Chondrocyte (in vitro differentiated cells): ENCODE results near the gene TFF2. TPM values are rescaled to one million over a fixed set of nuclear protein-coding genes. Genes with fewer than 3 reads are reported as not detected.

Source experiments
- DNase-seq: peaks from one replicate; pipeline ENCODE4 v3.0.0; 2021; ENCODE audit warnings: mixed read lengths, low spot score
- H3K27ac Mint-ChIP-seq: one replicate; pipeline ENCODE4 v1.8.0; 2021; ENCODE audit warnings: mild to moderate bottlenecking, moderate library complexity, mixed read lengths; ENCODE audit not compliant: unreplicated experiment
- H3K27me3 Mint-ChIP-seq: 2 replicates; pipeline ENCODE4 v1.8.0; 2021; ENCODE audit warnings: low read depth, mixed read lengths
- H3K36me3 Mint-ChIP-seq: 2 replicates; pipeline ENCODE4 v1.8.0; 2021; ENCODE audit warnings: low read depth, mixed read lengths
- H3K4me1 Mint-ChIP-seq: 2 replicates; pipeline ENCODE4 v1.8.0; 2021; ENCODE audit warnings: low read depth, mild to moderate bottlenecking, mixed read lengths
- H3K4me3 Mint-ChIP-seq: one replicate; pipeline ENCODE4 v1.8.0; 2021; ENCODE audit warnings: mild to moderate bottlenecking, moderate library complexity, mixed read lengths; ENCODE audit not compliant: unreplicated experiment
- H3K9me3 Mint-ChIP-seq: 2 replicates; pipeline ENCODE4 v1.8.0; 2021; ENCODE audit warnings: low read depth, mixed read lengths
- total RNA-seq: library from RNA; stranded (reverse); gene quantifications from 3 replicates; pipeline ENCODE4 v1.2.1, GENCODE V29; 2021
- TF ChIP-seq, protein P1 (sequence below): fragments of 200-600 bp; sonication (generic); IDR thresholded peaks from 2 replicates; pipeline ENCODE4 v1.5.0; 2021; ENCODE audit warnings: antibody characterized with exemption, mild to moderate bottlenecking, moderate library complexity

Gene TFF2
- total RNA-seq, 1 donor from 2014 or later = not detected

DNA sequence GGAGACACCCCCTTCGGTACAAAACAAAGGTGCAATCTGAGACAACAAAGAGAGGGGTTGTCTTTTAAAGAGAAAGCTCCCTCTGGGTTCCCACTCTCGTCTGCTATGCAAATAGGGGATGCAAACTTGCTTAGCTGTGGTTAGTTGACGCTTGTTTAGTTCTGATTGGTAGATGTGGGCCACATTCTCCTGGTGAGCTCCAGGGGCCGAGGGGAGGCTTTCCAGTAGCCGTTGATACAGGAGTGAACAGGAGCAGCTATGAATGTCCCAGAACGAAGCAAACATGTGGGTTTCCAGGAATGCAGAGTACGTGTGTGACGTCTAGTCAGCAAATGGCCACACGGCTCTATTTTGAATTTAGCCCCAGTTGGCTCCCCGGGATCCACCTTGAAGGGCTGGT is 14.7 kb downstream of the TFF2 start:
- Mint-ChIP-seq H3K36me3 (peaks cover 3% of the 10 kb centered on the region), H3K27ac (no peak overlapping the region), H3K4me3 (no peak overlapping the region), H3K9me3 (peaks cover 12% of the 10 kb centered on the region), H3K27me3 (peaks cover 29% of the 10 kb centered on the region), H3K4me1 (no peaks in the 10 kb centered on the region)
- no peak for DNase-seq
- TF ChIP-seq, protein P1, sequence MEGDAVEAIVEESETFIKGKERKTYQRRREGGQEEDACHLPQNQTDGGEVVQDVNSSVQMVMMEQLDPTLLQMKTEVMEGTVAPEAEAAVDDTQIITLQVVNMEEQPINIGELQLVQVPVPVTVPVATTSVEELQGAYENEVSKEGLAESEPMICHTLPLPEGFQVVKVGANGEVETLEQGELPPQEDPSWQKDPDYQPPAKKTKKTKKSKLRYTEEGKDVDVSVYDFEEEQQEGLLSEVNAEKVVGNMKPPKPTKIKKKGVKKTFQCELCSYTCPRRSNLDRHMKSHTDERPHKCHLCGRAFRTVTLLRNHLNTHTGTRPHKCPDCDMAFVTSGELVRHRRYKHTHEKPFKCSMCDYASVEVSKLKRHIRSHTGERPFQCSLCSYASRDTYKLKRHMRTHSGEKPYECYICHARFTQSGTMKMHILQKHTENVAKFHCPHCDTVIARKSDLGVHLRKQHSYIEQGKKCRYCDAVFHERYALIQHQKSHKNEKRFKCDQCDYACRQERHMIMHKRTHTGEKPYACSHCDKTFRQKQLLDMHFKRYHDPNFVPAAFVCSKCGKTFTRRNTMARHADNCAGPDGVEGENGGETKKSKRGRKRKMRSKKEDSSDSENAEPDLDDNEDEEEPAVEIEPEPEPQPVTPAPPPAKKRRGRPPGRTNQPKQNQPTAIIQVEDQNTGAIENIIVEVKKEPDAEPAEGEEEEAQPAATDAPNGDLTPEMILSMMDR = no peak

DNA sequence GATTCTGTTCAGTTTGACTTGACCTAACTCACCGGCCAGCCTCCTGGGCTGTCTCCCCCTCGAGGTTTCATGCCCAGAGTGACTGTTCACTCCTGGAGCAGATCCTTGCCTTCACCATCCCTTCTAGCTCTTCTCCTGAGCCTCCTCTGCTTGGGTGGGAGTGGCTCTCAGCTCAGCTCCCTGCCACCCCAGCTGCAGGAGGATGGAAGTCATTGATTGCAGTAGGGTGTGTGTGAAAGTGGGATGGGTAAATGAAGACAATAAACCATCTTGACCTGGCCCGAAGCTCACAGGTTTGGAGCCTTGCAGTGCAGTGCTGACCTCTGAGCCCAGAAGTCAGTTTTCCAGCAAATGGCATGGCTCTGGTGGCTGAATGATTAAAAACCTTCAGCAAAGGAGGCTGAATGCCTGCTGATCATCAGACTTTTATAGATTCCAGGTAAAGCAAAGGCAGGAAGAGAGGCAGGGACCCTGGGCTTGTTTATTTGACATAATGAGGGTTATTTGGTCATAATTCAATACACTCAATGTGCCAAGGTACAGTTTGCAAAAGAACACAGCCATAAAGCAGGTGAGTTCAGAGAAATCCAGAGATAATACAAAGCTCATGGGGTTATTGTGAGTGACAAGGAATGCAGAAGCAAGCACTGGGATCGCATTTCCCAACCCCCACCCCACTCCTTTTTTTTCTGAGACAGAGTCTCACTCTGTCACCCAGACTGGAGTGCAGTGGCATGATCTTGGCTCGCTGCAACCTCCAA is 18.1 kb downstream of the TFF2 start:
- H3K9me3 Mint-ChIP-seq = peaks cover 23% of the 10 kb centered on the region
- TF ChIP-seq, protein P1 = no peak
- no peak overlapping the region for H3K27ac Mint-ChIP-seq
- no peaks in the 10 kb centered on the region for H3K4me1 Mint-ChIP-seq
- H3K36me3 Mint-ChIP-seq = peaks cover 6% of the 10 kb centered on the region
- no peak overlapping the region for H3K4me3 Mint-ChIP-seq
- DNase-seq = no peak
- peaks cover 38% of the 10 kb centered on the region for H3K27me3 Mint-ChIP-seq

DNA sequence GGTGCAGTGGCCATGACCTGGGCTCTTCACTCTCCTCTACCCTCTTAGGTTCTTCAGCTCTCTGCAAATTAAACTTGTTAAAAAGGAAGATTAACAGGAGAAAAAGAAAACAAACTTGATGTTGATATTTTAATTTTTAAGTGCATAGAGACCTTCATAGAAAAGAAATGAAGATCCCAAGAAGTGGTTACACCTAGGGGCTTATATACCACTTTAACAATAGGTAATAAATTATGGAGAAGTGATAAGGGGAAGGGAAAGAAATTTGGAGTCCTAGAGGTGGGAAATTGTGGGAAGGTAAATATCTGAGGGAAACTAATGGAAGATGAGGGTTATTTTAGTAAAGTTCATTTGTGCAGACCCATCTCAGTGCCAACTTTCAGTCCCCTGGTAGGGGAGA is 19.1 kb downstream of the TFF2 start:
- Mint-ChIP-seq H3K27ac (no peak overlapping the region), H3K4me3 (no peak overlapping the region), H3K9me3 (peaks cover 23% of the 10 kb centered on the region), H3K36me3 (peaks cover 6% of the 10 kb centered on the region), H3K4me1 (no peaks in the 10 kb centered on the region), H3K27me3 (peaks cover 32% of the 10 kb centered on the region)
- TF ChIP-seq, protein P1 = no peak
- no peak for DNase-seq

DNA sequence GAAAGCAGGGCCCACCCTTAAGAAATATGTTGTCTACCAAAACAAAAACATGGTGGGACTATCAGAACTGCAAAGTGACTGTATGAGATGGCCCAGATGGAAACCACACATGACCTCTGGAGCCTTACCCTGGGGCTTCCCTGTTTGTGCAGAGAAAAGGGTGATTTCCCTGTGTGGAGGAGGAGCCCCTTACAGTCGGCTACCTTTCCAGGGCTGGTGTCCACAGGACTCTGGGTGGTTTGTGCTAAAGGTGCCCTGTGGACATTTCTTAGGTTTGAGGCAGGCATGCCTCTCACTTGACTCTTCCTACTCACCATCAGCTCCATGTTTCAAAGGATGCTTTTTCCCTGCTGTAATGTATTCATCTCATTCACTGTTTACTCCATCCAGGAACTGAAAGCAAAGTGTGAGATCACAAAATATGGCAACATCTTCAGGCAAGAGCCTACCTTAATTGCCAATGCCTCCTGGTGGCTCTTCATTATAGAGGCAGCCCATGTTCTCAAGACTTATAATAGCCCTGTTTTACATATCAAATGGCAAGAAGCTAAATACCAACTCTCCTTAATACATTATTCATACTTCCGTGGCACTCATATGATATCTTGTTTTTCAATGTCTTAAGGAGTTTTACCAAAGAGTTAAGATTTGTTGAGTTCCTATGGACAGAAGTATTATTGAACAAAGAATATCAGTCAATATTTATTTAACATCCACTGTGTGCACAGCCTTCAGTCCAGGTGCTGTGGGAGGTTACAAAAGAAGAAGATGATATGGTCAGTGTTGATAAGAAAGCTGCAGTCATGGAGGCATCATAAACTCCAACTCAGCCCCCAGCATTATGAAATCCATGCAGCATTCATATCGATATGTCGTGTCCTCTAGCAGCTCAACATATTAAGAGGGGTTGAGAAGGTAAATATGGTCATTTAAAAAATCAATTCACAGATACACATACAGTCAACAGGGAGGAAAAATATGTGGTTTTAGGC is 20.1 kb downstream of the TFF2 start:
- no peak for DNase-seq
- TF ChIP-seq, protein P1 = no peak
- Mint-ChIP-seq H3K4me1 (no peaks in the 10 kb centered on the region), H3K36me3 (peaks cover 6% of the 10 kb centered on the region), H3K9me3 (peaks cover 23% of the 10 kb centered on the region), H3K27me3 (peaks cover 29% of the 10 kb centered on the region), H3K27ac (no peak overlapping the region), H3K4me3 (no peak overlapping the region)

DNA sequence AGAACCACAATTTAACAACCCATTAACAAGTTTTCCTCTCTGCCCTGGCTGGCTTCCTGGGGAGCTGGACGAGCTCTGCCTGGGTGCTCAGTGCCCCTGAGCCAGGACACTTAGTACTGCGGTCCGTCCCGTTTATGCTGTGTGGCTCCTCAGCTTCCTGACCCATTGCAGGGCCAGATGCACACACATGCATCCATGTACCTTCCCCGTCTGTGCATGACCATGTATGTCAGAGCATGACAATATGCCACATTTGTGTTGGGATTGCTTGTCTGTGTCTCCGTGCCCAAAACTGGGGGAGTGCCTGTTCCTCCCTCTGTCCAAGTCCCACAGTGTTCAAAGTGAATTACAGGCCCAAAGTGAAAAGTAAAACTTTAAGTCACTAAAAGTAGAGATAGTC is 25.9 kb downstream of the TFF2 start:
- Mint-ChIP-seq H3K36me3 (peaks cover 3% of the 10 kb centered on the region), H3K9me3 (peaks cover 7% of the 10 kb centered on the region), H3K4me1 (no peaks in the 10 kb centered on the region), H3K4me3 (no peak overlapping the region), H3K27me3 (peaks cover 40% of the 10 kb centered on the region), H3K27ac (no peak overlapping the region)
- TF ChIP-seq, protein P1 = no peak
- no peak for DNase-seq
